GM19035 (cell line): Measurements from ENCODE around the gene RFPL2.
"Not testable (repeated sequence)": the region's sequence is repeated elsewhere in the genome, so short reads cannot be mapped to it uniquely, and the experiment has no call there.

Source experiments
- ATAC-seq: cut with Tn5 transposase; IDR thresholded peaks from one replicate; pipeline ENCODE4 v1.9.1; 2021; ENCODE audit not compliant: unreplicated experiment

The RFPL2 gene

DNA sequence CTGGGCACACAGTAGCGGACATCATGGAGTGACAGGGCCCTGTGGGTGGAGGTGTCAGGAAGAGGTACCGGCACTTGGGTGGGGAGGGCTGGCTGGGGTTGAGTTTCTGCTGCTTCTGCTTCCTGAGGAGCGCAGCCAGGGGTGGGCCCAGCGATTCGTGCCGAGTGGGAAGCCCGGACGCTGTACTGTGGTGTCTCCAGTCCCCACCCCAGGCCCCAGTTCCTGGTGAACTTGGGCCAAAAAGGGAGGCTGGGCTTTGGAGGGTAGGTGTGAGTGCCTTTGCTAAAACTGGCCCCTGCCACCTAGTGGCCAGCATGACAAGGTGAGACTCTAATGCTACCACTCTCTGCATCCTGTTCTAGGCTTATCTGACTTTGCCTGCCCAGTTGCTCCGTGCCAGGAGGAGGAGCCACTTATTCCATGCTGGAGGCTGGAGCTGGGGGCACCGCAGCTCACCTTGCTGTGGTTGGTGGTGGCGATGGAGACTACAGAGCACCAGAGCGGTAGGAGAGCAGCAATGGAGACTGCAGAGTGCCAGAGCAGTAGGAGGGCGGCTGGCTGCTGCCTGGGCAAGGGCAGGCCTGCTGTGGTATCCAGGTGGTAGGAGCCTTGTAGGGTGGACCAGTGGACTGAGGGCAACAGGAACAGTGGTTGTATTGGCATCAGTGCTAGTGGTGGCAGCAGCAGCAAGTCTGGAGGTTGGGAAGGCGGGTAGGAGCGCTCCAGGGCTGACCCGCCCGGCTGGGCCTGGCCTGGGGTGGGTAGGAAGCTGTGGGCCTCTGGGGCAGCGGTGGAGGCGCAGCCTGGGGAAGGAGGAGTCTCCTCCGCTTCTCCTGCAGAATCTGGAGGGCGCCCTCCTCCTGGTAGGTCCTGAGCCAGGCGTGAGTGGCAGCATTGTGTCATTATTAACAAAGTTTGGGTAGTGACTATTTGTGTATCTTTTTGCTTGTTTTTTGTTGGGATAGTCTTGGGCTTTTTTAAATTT lies 2.2 kb upstream of the RFPL2 start:
- no peak for ATAC-seq

DNA sequence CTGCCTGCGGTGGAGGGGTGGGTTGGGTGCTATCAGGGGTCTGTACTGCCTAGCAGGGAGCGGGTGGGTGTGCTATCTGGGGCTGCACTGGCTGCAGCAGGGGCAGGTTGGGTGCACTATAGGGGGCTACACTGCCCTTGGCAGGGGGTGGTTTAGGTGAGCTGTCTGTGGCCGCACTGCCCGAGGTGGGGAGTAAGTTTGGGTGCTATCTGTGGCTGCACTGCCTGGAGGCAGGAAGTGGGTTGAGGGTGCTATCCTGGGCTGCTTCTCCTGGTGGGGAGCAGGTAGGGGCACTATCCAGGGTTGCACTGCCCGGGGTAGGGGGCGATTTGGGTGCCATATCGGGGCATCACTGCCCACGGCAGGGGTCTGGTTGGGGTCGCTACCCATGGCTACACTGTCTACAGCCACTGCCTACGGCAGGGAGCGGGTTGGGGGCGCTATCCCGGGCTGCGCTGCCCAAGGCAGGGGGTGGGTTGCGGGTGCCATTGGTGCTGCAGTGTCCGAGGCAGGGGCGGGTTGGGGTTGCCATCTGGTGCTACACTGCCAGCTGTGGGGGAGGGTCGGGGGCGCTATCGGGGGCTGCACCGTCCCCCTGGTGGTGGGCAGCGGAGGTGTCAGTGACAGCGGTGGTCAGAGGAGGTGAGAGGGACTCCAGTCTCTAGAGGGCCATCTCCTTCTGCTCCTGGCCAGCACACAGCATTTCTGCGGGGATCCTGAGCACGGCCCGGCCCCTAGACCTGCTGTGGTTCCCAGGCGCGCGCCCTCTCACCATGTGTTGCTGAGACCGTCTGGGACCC lies 1.3 kb upstream of the RFPL2 start:
- ATAC-seq, result no peak

GRCh38 chr22:32204040-32204855 lies 625 bp downstream of the RFPL2 start:
- no peak for ATAC-seq

GRCh38 chr22:32203181-32204039 lies 1.5 kb downstream of the RFPL2 start:
- no peak for ATAC-seq

DNA sequence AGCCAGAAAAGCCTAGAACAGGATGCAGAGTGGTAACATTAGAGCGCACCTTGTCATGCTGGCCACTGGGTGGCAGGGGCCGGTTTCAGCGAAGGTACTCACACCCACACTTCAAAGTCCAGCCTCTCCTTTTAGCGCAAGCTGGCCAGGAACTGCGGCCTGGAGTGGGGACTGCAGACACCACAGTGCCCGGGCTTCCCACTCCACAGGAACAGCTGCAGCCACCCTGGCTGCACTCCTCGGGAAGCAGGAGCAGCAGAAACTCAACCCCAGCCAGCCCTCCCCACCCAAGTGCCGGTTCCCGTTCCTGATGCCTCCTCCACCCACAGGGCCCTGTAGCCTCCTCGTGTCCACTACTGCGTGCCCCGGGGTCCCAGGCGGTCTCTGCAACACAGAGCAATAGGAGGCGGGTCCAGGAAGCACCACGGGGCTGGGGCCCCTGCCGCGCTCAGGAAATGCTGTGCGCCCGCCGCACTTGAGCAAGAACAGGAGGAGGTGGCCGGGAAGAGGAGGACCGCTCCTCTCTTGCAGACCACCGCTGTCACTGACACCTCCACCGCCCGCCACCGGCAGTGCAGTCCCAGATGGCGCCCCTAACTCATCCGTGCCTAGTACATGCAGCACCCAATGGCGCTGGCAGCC lies 2.2 kb downstream of the RFPL2 start:
- no peak for ATAC-seq

- ATAC-seq, result no peak
Measured at GRCh38 chr22:32202161-32202538, 2.7 kb downstream of the RFPL2 start.

GRCh38 chr22:32200752-32201151 lies 4.1 kb downstream of the RFPL2 start:
- no peak for ATAC-seq

DNA sequence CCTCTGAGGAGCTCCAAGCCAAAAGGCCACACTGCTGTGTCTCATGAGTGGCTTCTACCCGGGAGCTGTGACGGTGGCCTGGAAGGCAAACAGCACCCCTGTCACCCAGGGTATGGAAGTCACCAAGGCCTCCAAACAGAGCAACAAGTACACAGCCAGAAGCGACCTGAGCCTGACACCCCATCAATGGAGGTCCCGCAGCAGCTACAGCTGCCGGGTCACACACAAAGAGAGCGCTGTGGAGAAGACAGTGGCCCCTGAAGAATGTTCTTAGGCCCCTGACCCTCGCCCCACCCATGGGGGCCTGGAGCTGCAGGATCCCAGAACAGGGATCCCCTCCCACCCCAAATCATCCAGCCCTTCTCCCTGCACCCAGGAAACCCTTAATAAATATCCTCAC lies 4.9 kb downstream of the RFPL2 start:
- no peak for ATAC-seq

- ATAC-seq, result no peak
Measured at GRCh38 chr22:32199341-32199740, 5.5 kb downstream of the RFPL2 start.

GRCh38 chr22:32197553-32198226 lies 7.2 kb downstream of the RFPL2 start:
- ATAC-seq, result not testable (repeated sequence)

- ATAC-seq, result not testable (repeated sequence)
Measured at GRCh38 chr22:32195900-32196299, 9.0 kb downstream of the RFPL2 start.

DNA sequence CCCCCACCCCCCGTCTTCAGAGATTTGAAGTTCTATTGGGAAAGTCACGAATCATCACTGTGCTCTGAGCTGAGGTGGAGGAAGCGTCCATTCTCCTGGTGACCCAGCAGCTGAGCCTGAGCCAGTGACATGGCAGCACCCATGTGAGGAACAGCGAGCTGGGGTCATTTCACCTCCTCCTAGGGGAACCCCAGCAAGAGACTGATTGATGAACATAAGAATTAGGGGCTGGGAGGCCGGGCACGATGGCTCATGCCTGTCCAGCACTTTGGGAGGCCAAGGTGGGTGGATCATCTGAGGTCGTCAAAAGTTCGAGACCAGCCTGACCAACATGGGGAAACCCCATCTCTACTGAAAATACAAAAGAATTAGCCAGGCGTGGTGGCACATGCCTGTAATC lies 11.5 kb downstream of the RFPL2 start:
- ATAC-seq, result not testable (repeated sequence)

DNA sequence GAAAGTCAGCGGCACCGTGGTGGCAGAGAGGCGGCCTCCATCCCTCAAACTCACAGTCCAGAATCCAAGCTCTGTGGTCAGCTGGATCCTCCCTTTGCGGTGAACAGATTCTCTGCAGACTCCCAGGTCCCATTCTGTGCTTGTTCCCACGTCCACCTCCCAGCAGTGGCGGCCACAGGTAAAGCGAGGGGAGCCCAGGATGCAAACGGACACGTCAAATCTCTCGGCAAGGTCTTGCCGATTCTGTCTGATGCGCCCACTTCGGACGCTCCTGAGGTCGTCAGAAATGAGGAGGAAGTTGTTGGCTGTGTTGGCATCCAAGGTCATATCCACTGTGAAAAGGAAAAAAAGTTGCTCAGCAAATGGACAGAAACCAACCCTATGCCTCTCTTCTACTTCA lies 13.9 kb downstream of the RFPL2 start:
- not testable (repeated sequence) for ATAC-seq

- no peak for ATAC-seq
Measured at GRCh38 chr22:32185821-32186220, 19.1 kb downstream of the RFPL2 start.

- ATAC-seq, result no peak
Measured at GRCh38 chr22:32183625-32184024, 21.2 kb downstream of the RFPL2 start.

GRCh38 chr22:32181043-32181442 lies 23.8 kb downstream of the RFPL2 start:
- ATAC-seq, result no peak

- ATAC-seq, result no peak
Measured at GRCh38 chr22:32177221-32177765, 27.6 kb downstream of the RFPL2 start.

- ATAC-seq, result no peak
Measured at GRCh38 chr22:32175683-32176644, 28.9 kb downstream of the RFPL2 start.
